DND-41 (cell line): ENCODE results near the gene SLC16A10.
"Not testable (repeated sequence)": the region's sequence is repeated elsewhere in the genome, so short reads cannot be mapped to it uniquely, and the experiment has no call there.

Experiments
- ATAC-seq: fragments of 200-7000 bp; cut with Tn5 transposase; 3 replicates; pipeline ENCODE4 v1.9.1; 2021; ENCODE audit warnings: low read depth; ENCODE audit not compliant: insufficient read depth
- DNase-seq: peaks from one replicate; pipeline ENCODE4 v3.0.0-alpha.2; 2020
- H2AFZ ChIP-seq: 2 replicates; pipeline ENCODE4 v1.6.0; 2012; ENCODE audit warnings: low read depth, low read length
- H3K27ac ChIP-seq: 2 replicates; pipeline ENCODE4 v1.5.1; 2012; ENCODE audit warnings: low read length, inconsistent platforms
- H3K27me3 ChIP-seq: fragments of 200-600 bp; sonication (generic); 2 replicates; pipeline ENCODE4 v1.6.0; 2012; ENCODE audit warnings: low read length, mild to moderate bottlenecking, inconsistent platforms; ENCODE audit not compliant: insufficient read depth, poor library complexity
- H3K36me3 ChIP-seq: 2 replicates; pipeline ENCODE4 v1.5.1; 2012; ENCODE audit warnings: low read length, inconsistent platforms; ENCODE audit not compliant: insufficient read depth
- H3K4me1 ChIP-seq: 2 replicates; pipeline ENCODE4 v1.5.1; 2012; ENCODE audit warnings: mild to moderate bottlenecking, low read length; ENCODE audit not compliant: insufficient read depth
- H3K4me2 ChIP-seq: 2 replicates; pipeline ENCODE4 v1.6.0; 2012; ENCODE audit warnings: mild to moderate bottlenecking, moderate library complexity, low read length, inconsistent platforms; ENCODE audit not compliant: insufficient read depth
- H3K4me3 ChIP-seq, 2 experiments: fragments of 200-600 bp in 1 of 2; shearing (Covaris generic) in 1 of 2; 2 replicates each; pipeline ENCODE4 v1.5.1; 2012 to 2016; ENCODE audit warnings: inconsistent platforms in 2 of 2, low read length in 2 of 2, mild to moderate bottlenecking in 2 of 2, low read depth in 1 of 2, moderate library complexity in 1 of 2
- H3K79me2 ChIP-seq: 2 replicates; pipeline ENCODE4 v1.6.0; 2012; ENCODE audit warnings: low read length, inconsistent platforms; ENCODE audit not compliant: insufficient read depth
- H3K9ac ChIP-seq: 2 replicates; pipeline ENCODE4 v1.6.0; 2012; ENCODE audit warnings: low read depth, mild to moderate bottlenecking, inconsistent platforms, low read length, moderate library complexity
- H3K9me3 ChIP-seq: 2 replicates; pipeline ENCODE4 v1.5.1; 2012; ENCODE audit warnings: low read length, moderate library complexity, mild to moderate bottlenecking, inconsistent platforms; ENCODE audit not compliant: insufficient read depth, severe bottlenecking
- H4K20me1 ChIP-seq: 2 replicates; pipeline ENCODE4 v1.6.0; 2012; ENCODE audit warnings: low read length; ENCODE audit not compliant: insufficient read depth
- EZH2 ChIP-seq: IDR thresholded peaks from 3 replicates; pipeline ENCODE4 v1.6.1; 2012; ENCODE audit warnings: borderline replicate concordance, low read depth, mild to moderate bottlenecking, moderate library complexity, low read length, inconsistent platforms; ENCODE audit not compliant: severe bottlenecking
- TF ChIP-seq, protein P1 (sequence below): IDR thresholded peaks from 2 replicates; pipeline ENCODE4 v1.5.1; 2012; ENCODE audit warnings: borderline replicate concordance, low read length, moderate library complexity, mild to moderate bottlenecking; ENCODE audit not compliant: poor library complexity, severe bottlenecking; ENCODE audit errors: extremely low read depth

Gene SLC16A10

DNA sequence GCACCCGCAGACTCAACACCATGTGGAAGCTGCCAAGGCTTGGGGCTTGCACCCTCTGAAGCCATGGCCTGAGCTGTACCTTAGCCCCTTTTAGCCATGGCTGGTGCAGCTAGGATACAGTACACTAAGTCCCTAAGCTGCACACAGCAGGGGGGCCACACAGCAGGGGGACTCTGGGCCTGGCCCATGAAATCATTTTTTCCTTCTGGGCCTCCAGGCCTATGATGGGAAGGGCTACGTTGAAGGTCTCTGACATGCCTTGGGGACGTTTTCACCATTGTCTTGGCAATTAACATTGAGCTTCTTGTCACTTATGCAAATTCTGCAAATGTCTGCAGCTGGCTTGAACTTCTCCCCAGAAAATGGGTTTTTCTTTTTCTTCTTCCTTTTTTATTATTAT is 103.3 kb downstream of the SLC16A10 start:
- no peak overlapping the region for H3K9ac ChIP-seq
- DNase-seq (no peak), ATAC-seq (no peak)
- H3K36me3 ChIP-seq: no peaks in the 10 kb centered on the region
- no peak overlapping the region for H3K4me3 ChIP-seq
- no peaks in the 10 kb centered on the region for H3K79me2 ChIP-seq
- H3K27me3 ChIP-seq: no peaks in the 10 kb centered on the region
- peaks cover 10% of the 10 kb centered on the region for H3K9me3 ChIP-seq
- H2AFZ ChIP-seq: no peak overlapping the region
- H3K27ac ChIP-seq: no peak overlapping the region
- TF ChIP-seq, protein P1, sequence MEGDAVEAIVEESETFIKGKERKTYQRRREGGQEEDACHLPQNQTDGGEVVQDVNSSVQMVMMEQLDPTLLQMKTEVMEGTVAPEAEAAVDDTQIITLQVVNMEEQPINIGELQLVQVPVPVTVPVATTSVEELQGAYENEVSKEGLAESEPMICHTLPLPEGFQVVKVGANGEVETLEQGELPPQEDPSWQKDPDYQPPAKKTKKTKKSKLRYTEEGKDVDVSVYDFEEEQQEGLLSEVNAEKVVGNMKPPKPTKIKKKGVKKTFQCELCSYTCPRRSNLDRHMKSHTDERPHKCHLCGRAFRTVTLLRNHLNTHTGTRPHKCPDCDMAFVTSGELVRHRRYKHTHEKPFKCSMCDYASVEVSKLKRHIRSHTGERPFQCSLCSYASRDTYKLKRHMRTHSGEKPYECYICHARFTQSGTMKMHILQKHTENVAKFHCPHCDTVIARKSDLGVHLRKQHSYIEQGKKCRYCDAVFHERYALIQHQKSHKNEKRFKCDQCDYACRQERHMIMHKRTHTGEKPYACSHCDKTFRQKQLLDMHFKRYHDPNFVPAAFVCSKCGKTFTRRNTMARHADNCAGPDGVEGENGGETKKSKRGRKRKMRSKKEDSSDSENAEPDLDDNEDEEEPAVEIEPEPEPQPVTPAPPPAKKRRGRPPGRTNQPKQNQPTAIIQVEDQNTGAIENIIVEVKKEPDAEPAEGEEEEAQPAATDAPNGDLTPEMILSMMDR: no peak
- TF ChIP-seq EZH2: no peak
- no peak overlapping the region for H3K4me2 ChIP-seq
- H3K4me1 ChIP-seq: no peaks in the 10 kb centered on the region
- no peaks in the 10 kb centered on the region for H4K20me1 ChIP-seq

DNA sequence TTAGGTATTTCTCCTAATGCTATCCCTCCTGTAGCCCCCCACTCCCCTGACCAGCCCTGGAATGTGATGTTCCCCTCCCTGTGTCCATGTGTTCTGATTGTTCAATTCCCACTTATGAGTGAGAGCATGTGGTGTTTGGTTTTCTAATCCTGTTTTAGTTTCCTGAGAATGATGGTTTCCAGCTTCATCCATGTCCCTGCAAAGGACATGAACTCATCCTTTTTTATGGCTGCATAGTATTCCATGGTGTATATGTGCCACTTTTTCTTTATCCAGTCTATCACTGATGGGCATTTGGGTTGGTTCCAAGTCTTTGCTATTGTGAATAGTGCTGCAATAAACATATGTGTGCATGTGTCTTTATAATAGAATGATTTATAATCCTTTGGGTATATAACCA is 103.8 kb downstream of the SLC16A10 start:
- DNase-seq, H3K27me3 ChIP-seq, H3K4me3 ChIP-seq, H3K36me3 ChIP-seq, ATAC-seq, H4K20me1 ChIP-seq, H3K79me2 ChIP-seq, H3K27ac ChIP-seq, H3K4me1 ChIP-seq, H3K9ac ChIP-seq, H3K4me2 ChIP-seq, H2AFZ ChIP-seq: not testable (repeated sequence)
- peaks cover 10% of the 10 kb centered on the region for H3K9me3 ChIP-seq

DNA sequence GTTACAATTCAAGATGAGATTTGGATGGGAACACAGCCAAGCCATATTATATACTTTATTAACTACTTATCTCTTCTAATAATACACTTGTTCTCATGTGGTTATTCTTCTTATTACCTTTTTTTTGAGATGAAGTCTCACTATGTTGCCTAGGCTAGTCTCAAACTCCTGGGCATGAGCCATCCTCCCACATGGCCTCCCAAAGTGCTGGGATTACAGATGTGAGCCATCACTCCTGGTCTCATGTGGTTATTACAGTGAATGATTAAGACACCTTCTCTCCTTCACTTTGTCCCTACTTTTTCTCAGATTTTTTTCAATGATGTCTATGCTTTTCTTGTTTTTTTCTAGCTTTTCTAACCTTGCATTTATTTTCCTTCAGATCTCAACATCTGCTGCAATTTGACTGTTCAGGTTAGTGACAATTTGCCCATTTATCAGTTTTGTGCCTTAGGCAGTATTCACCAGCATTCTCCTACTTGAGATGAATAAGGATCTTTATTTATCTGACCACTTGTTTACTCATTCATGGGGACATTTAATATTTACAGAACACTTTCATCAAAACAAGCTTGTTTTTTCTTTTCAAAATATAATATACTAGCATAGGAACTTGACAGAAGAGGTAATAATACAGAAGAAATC is 105.7 kb downstream of the SLC16A10 start:
- no peak overlapping the region for H2AFZ ChIP-seq
- no peaks in the 10 kb centered on the region for H3K27me3 ChIP-seq
- TF ChIP-seq, protein P1: no peak
- no peak for TF ChIP-seq EZH2
- H3K79me2 ChIP-seq: no peaks in the 10 kb centered on the region
- ATAC-seq (no peak), DNase-seq (no peak)
- no peak overlapping the region for H3K9ac ChIP-seq
- no peaks in the 10 kb centered on the region for H3K4me1 ChIP-seq
- H3K4me3 ChIP-seq: no peak overlapping the region
- H3K4me2 ChIP-seq: no peak overlapping the region
- no peak overlapping the region for H3K27ac ChIP-seq
- H4K20me1 ChIP-seq: no peaks in the 10 kb centered on the region
- H3K9me3 ChIP-seq: peaks cover 10% of the 10 kb centered on the region
- no peaks in the 10 kb centered on the region for H3K36me3 ChIP-seq

DNA sequence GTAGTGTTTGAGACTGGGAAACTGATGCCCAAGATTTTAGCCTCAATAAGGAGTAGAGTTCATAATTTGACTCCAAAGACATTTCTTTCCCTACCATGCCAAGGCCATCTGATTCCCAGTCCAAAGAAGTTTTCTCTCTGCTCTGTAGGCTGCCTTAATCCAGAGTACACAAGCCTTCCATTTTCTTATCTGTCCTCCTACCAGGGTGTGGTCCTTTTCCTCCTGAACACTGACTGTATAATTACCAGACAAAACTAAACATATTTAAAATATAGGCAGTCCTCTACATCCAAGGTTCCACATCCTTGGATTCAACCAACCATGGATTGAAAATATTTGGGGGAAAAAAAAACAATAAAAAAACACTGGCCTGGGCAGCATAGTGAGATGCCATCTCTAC is 108.4 kb downstream of the SLC16A10 start:
- Histone ChIP-seq H4K20me1 (no peaks in the 10 kb centered on the region), H3K4me2 (no peak overlapping the region), H3K9ac (no peak overlapping the region), H3K9me3 (peaks cover 4% of the 10 kb centered on the region), H3K27me3 (no peaks in the 10 kb centered on the region), H2AFZ (no peak overlapping the region), H3K4me1 (no peaks in the 10 kb centered on the region), H3K79me2 (no peaks in the 10 kb centered on the region), H3K36me3 (no peaks in the 10 kb centered on the region), H3K4me3 (no peak overlapping the region), H3K27ac (no peak overlapping the region)
- ATAC-seq (no peak), DNase-seq (no peak)
- TF ChIP-seq EZH2: no peak
- TF ChIP-seq, protein P1: no peak
